GM21786 (cell line): Measurements from ENCODE around the gene GGT1.
"Not testable (repeated sequence)": the region's sequence is repeated elsewhere in the genome, so short reads cannot be mapped to it uniquely, and the experiment has no call there.

Source experiments
- ATAC-seq: cut with Tn5 transposase; IDR thresholded peaks from one replicate; pipeline ENCODE4 v1.9.1; 2021; ENCODE audit not compliant: unreplicated experiment

Gene GGT1

DNA sequence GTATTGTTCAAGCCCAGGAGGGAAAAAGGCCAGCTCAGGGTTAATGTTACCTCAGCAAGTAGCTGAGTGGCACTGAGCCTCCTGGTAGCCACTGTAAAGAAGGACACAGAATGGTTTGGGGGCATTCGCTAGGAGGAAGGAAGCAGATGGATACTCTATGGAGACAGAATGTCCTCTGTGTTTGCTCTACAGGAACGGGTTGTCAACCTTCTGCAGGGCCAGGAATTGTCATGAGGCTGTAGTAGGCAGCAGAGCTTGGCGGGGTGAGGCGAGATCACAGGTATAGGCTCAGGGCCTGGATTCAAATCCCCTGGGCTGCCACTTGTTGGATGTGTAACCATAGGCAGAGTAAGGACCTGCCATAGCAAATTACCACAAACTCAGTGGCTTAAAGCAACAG lies 7.1 kb upstream of the GGT1 start:
- no peak for ATAC-seq

DNA sequence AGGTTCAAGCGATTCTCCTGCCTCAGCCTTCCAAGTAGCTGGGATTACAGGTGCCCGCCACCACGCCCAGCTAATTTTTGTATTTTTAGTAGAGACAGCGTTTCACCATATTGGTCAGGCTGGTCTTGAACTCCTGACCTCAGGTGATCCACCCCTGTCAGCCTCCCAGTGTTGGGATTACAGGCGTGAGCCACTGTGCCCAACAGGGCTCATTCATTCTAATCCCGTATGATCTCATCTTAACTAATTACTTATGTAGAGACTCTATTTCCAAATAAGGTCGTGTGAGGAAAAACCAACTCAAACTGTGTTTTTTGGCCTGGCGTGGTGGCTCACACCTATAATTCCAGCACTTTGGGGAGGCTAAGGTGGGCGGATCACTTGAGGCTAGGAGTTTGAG lies 5.9 kb upstream of the GGT1 start:
- not testable (repeated sequence) for ATAC-seq

DNA sequence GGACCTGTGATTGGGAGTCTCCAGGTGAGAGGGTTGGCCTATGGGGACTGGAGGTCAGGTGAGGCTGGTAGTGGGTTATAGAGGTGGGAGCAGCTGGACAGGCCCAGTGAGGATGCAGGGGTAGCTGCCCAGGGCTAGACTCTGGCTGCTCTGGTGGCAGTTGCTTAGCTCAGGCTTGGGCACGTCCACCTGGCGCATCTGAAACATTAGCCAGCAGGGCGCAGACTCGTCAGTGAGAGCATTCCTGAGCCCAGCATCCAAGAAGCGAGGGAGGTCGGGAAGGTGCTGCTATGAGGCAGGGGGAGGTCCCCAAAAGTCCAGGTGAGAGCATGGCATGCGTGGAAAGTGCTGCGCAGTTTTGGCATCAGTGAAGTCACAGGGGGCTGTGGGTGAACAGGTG lies 3.5 kb upstream of the GGT1 start:
- ATAC-seq: no peak

DNA sequence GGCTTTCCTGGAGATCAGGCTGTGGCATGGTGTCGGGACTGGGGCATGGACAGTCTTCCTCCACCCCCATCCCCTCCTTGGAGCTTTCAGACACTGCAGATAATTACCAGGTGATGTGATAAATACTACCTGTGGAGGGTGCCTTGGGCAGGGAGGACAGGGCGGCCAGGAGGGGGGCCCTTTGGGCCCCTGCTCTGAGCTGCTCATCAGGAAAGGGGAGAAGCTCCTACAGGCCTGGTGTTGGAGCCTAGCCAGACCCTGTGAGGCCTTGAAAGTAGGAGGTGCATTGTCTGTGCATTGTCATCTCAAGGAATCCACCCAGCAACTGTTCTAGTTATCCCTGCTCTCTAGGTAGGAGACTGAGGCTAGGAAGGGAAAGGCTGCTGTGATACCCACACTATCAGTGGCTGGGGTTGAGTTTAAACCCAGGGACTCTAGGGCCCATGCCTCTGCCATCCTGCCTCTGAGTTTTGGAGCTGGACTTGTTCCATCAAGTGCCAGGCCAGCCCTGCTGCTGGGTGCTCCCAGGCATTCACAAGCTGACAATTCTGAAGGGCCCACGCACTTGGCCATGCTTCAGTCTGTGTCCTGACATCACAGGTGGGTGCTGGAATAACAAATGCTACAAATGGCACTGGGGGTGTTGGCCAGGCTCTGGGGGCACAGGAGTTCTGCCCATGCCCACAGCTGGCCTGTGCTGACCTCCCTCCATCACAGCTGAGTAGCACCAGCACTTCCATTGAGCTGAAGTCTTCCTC lies 2.9 kb upstream of the GGT1 start:
- ATAC-seq: not testable (repeated sequence)

- ATAC-seq: no peak
Observed at GRCh38 chr22:24601217-24602104, 1.5 kb upstream of the GGT1 start.

DNA sequence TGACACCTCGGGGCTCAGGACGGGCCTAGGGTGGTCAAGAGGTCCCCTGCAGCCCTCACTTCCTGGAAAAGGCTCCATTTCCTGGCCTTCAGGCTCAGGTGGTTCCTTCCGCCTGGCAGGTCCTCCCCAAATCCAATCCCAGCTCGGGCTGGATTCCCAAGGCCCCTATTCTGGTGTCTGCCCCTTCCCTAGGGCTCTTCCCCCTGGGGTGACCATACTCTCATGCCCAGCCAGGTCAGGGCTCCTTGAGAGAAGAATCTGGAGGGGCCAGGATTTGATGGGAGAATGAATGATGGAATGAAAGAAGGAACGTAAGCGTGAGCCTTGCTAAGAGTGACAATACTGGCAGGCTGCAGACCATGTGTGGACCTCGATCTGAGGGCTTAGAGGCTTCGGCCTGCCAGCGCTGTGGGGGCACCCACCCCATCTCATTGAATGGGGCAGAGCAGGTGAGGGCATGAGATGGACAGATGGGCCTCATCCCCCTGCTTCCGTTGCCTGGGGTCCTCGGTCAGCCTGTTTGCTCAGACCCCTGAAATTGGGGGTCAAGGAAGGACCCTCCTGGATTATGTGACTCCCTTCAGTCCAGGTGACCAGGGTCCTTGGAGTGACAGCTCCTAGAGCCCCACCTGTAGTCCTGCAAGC lies 766 bp upstream of the GGT1 start:
- not testable (repeated sequence) for ATAC-seq

DNA sequence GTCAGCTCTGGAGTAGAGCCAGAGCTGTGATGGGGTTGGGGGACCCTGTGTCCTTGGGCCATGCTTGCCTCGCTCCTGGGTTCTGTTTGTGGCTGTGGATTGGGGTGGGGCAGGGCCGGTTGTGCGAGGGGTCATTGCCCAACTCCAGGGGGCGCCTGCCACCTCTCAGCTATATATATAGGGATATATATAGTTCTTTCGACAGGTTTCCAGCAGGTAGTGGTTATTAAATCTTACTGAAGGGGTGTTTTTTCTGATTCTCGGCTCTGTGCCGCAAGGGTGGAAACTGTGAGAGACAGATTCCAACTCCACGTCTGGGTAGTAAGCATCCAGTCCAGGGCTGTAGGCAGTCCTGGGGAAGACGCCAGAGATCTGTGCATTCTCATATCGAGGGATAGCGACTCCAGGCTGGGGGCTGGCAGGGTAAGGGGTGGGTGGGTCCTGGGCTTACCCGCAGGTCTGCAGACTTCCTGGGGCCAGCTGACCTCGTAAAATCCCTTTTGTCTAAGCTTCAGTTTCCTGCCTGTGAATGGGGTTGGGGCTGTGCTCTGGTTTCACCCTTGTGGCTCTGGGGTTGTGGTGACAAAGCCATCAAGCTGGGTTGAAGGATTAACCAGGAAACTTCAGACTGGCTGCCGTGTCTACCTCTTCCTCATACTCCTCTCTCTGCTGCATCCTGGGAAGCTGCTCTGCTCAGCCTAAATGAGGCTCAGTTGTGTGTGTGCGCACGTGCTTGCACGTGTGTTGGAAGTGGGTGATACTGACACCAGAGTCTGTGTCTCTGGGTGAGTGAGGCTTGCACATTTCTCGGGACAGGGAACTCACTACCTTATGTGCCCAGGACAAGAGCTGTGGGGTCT lies 1.0 kb downstream of the GGT1 start:
- ATAC-seq: not testable (repeated sequence)

DNA sequence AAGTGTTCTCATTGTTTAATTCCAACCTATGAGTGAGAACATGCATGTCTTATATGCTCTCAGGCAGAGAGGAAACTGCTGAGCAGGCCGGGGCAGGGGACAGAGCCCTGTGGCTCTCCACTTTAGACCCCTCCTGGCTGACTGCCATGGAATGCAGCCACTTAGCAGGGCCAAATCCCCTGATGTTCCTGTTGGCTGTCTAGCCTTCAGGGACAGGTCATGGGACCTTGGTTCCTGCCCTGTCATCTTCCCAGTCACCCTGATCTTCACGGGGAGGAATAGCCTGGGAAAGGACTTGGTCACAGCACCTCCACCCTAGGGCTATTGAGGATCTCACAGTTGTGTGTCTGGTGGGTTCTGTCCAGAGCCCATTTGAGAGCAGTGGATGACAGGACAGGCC lies 3.3 kb downstream of the GGT1 start:
- ATAC-seq: not testable (repeated sequence)

- peak; percentile 62 for ATAC-seq
Observed at GRCh38 chr22:24607429-24607983, 4.5 kb downstream of the GGT1 start.

DNA sequence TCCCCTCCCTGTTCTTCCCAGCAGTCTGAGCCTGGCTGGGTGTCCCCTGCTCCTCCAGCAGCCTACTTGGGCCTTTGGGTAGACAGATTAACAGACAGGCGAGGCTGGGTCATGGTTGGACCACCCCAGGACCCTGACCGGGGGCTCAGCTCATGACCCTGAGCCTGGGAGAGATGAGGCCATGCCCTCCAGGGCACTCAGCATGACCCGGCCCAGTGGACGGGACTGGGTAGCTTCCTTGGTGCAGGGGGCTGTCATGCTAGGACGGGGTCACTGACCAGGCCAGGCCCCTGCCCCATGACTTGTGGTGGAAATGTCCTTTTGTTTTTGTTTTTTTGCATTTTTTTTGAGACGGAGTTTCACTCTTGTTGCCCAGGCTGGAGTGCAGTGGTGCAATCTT lies 5.3 kb downstream of the GGT1 start:
- not testable (repeated sequence) for ATAC-seq

GRCh38 chr22:24609888-24610287 lies 6.9 kb downstream of the GGT1 start:
- not testable (repeated sequence) for ATAC-seq

- ATAC-seq: not testable (repeated sequence)
Observed at GRCh38 chr22:24614794-24615193, 11.8 kb downstream of the GGT1 start.

DNA sequence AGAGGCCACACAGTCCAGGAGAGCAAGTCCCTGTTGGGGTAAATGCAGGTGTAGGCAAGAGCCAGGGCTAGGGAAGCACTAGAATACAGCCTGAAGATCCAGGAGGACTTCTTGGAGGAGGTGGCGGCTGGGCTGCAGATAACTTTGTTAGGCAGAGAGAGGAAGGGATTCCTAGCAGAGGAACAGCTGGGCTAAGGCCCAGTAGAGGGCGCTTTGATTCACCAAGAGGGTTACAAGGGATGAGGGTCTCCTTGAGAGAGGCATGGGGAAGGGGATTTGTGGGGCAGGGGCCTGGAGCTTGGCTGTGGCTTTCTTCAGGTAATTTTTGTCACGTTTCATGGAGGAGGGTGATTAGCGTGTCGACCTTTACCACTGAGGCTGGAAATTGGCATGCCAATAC lies 18.3 kb downstream of the GGT1 start:
- ATAC-seq: not testable (repeated sequence)

DNA sequence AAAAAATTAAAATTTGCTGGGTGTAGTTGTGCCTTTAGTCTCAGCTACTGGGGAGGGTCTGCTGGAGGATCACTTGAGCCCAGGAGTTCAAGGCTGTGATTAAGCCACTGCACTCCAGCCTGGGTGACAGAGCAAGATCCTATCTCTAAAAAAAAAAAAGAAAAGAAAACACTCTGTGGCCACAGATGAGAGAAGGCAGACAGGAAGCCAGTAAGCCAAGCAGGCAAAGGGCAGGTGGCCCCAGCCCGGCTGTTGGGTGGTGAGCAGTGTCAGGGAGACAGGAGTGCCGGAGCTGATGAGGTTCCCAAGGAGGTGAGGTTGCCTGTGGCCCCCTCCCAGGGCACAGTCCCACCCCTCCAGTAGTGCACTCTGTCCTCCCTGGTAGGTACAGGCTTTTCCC lies 19.6 kb downstream of the GGT1 start:
- ATAC-seq: not testable (repeated sequence)

- not testable (repeated sequence) for ATAC-seq
Observed at GRCh38 chr22:24627911-24628310, 24.9 kb downstream of the GGT1 start.

DNA sequence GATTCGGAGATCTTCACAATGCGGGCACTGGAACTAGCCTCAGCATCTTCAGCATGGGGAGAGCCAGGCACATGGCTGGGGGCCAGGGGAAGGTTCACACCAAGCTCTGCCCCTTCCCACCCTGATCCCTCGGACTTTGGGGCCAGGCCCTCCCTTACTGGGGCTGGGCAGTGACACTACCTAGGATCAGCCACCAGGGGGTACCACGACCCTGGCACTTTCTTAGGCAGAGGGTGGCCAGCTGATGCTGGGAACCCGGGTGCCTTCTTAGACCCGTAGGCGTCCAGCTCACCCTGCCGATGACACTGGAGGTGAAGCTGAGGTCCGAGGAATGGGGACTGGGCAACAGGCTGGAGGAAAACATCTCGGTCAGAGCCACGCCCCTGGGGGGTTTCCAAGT lies 26.1 kb downstream of the GGT1 start:
- ATAC-seq: not testable (repeated sequence)

GRCh38 chr22:24630812-24631427 lies 27.9 kb downstream of the GGT1 start:
- ATAC-seq: not testable (repeated sequence)

DNA sequence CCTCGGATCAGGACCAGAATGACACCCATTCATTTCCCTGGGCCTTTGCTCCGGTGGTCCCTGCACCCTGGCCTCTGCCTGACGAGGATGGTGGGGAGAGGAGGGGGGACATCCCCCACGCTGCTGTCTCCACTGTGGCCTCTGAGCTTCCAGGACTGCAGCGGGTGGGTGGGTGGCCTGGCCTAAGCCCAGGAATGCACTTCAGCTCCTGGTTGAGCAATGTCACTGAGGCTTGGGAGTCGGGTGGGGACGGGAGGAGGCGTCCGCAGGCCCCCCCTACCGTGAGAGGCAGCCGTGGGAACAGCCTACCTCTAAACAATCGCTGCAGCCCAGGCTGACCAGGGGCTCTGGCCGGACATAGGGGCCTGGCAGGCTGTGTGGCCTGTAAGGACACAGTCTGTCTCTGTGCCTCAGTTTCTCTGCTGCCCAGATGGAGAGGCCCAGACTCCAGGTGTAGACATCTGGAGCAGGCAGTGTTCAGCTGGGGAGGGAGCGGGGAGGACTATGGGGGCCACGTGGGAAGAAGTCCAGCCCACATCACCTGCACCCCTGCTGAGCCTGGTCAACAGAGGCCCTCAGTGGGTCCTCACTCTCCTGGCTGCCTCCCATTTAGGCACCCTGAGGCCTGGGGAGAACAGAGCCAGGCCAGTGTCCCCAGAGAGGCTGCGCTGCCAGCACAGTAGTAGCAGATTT lies 28.6 kb downstream of the GGT1 start:
- ATAC-seq: not testable (repeated sequence)

DNA sequence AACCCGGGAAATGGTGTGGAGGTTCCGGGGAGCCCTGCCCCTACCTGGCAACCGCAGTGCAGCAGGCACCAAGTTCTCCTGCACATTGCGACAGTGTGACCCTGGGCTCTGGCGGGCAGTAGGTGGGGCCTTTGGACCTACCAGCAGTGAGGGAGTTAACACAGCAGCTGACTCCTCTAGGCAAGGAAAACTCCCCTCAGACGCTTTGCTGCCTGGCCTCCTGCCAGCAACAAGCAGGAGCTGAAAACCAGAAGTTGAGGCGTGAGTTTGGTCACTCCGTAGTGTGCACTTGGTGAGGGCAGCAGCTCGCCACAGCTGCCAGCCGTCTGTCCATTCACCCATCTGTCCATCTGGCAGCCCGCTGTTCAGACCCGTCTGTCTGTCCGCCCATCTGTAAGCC lies 29.6 kb downstream of the GGT1 start:
- ATAC-seq: not testable (repeated sequence)
